IMR-90 (cell line): Measurements from ENCODE around the gene AHNAK2.

ENCODE experiments used
- CTCF ChIP-seq: conservative IDR thresholded peaks from 2 replicates; pipeline ENCODE4 v1.5.1; 2012; ENCODE audit warnings: mild to moderate bottlenecking, low read depth, low read length, improper control_type of control experiment
- POLR2A ChIP-seq: IDR thresholded peaks from 2 replicates; pipeline ENCODE4 v1.6.1; 2012; ENCODE audit warnings: mild to moderate bottlenecking, low read depth, low read length
- RAD21 ChIP-seq: IDR thresholded peaks from 2 replicates; pipeline ENCODE4 v1.6.1; 2012; ENCODE audit warnings: low read length, improper control_type of control experiment
- RFX5 ChIP-seq: IDR thresholded peaks from 2 replicates; pipeline ENCODE4 v1.8.0; 2012; ENCODE audit warnings: low read depth, mild to moderate bottlenecking, low read length, moderate library complexity
- USF2 ChIP-seq: fragments of 150-350 bp; IDR thresholded peaks from 2 replicates; pipeline ENCODE4 v1.6.1; 2017; ENCODE audit warnings: mild to moderate bottlenecking, antibody characterized with exemption, low read length, low read depth

- TF ChIP-seq USF2, result no peak
- TF ChIP-seq CTCF, result no peak
- no peak for TF ChIP-seq RAD21
- TF ChIP-seq POLR2A, result no peak
- no peak for TF ChIP-seq RFX5
Observed at GRCh38 chr14:104954746-104955395, 23.3 kb downstream of the AHNAK2 start.
